MM.1S (cell line): Measurements from ENCODE around the gene SIX3.

Experiments used
- DNase-seq: peaks from one replicate; pipeline ENCODE4 v3.0.0-alpha.2; 2015
- H2AFZ ChIP-seq: fragments of 300-600 bp; sonication (generic); 2 replicates; pipeline ENCODE4 v1.6.0; 2016; ENCODE audit warnings: antibody characterized with exemption, low read length
- H3F3A ChIP-seq: fragments of 300-600 bp; sonication (generic); 2 replicates; pipeline ENCODE4 v1.6.1; 2016; ENCODE audit warnings: mild to moderate bottlenecking, antibody characterized with exemption, low read length, moderate library complexity, mixed read lengths; ENCODE audit not compliant: insufficient read depth
- H3K27ac ChIP-seq: fragments of 300-600 bp; sonication (generic); 2 replicates; pipeline ENCODE4 v1.5.1; 2016; ENCODE audit warnings: mild to moderate bottlenecking, low read length
- H3K27me3 ChIP-seq: fragments of 300-600 bp; sonication (generic); replicated peaks from 2 replicates; pipeline ENCODE4 v1.6.0; 2016; ENCODE audit warnings: low read length; ENCODE audit not compliant: insufficient read depth
- H3K36me3 ChIP-seq: fragments of 300-600 bp; sonication (generic); replicated peaks from 2 replicates; pipeline ENCODE4 v1.6.1; 2016; ENCODE audit warnings: mild to moderate bottlenecking, low read length, mixed read lengths; ENCODE audit not compliant: insufficient read depth
- H3K4me1 ChIP-seq: fragments of 300-600 bp; sonication (generic); 2 replicates; pipeline ENCODE4 v1.6.1; 2016; ENCODE audit warnings: low read length, mixed read lengths
- H3K4me2 ChIP-seq: fragments of 300-600 bp; sonication (generic); 2 replicates; pipeline ENCODE4 v1.6.0; 2016; ENCODE audit warnings: low read depth, low read length
- H3K4me3 ChIP-seq: fragments of 300-600 bp; sonication (generic); 2 replicates; pipeline ENCODE4 v1.5.1; 2016; ENCODE audit warnings: low read length, mixed read lengths
- H3K79me2 ChIP-seq: fragments of 300-600 bp; sonication (generic); 2 replicates; pipeline ENCODE4 v1.6.1; 2016; ENCODE audit warnings: mixed run types, low read length, mixed read lengths
- H3K9ac ChIP-seq: fragments of 300-600 bp; sonication (generic); 2 replicates; pipeline ENCODE4 v1.6.1; 2016; ENCODE audit warnings: low read length, mixed read lengths
- H3K9me2 ChIP-seq: fragments of 300-600 bp; sonication (generic); replicated peaks from 2 replicates; pipeline ENCODE4 v1.6.1; 2016; ENCODE audit warnings: mild to moderate bottlenecking, low read length, mixed read lengths; ENCODE audit not compliant: insufficient read depth
- H3K9me3 ChIP-seq: fragments of 300-600 bp; sonication (generic); replicated peaks from 2 replicates; pipeline ENCODE4 v1.6.1; 2016; ENCODE audit warnings: mild to moderate bottlenecking, low read length, mixed read lengths; ENCODE audit not compliant: insufficient read depth
- H4K20me1 ChIP-seq: fragments of 300-600 bp; sonication (generic); 2 replicates; pipeline ENCODE4 v1.6.1; 2016; ENCODE audit warnings: mild to moderate bottlenecking, low read length, moderate library complexity, mixed read lengths; ENCODE audit not compliant: insufficient read depth
- CTCF ChIP-seq: fragments of 300-600 bp; sonication (generic); IDR thresholded peaks from 2 replicates; pipeline ENCODE4 v1.5.1; 2016; ENCODE audit warnings: antibody characterized with exemption, low read length, mixed read lengths
- EZH2 ChIP-seq: fragments of 300-600 bp; sonication (generic); optimal IDR thresholded peaks from 2 replicates; pipeline ENCODE3; 2017; ENCODE audit warnings: low read depth, mild to moderate bottlenecking, antibody characterized with exemption, low read length, mixed read lengths
- EZH2phosphoT487 ChIP-seq: fragments of 300-600 bp; sonication (generic); IDR thresholded peaks from 2 replicates; pipeline ENCODE4 v1.6.1; 2018; ENCODE audit warnings: antibody characterized with exemption, low read length

SIX3 gene

GRCh38 chr2:44952806-44953498 lies 11.4 kb downstream of the SIX3 start:
- H2AFZ ChIP-seq = peak overlapping the region; percentile 76
- no peaks in the 10 kb centered on the region for H3K79me2 ChIP-seq
- H3K36me3 ChIP-seq = no peaks in the 10 kb centered on the region
- H3K27ac ChIP-seq = no peak overlapping the region
- H3F3A ChIP-seq = no peaks in the 10 kb centered on the region
- H3K9me3 ChIP-seq = no peaks in the 10 kb centered on the region
- peak overlapping the region; percentile 45; the same call in 1 of the 2 replicates for H3K9ac ChIP-seq
- H3K4me3 ChIP-seq = peak overlapping the region; percentile 62
- TF ChIP-seq EZH2phosphoT487 (no peak), CTCF (no peak), EZH2 (no peak)
- no peaks in the 10 kb centered on the region for H3K9me2 ChIP-seq
- no peak for DNase-seq
- H4K20me1 ChIP-seq = no peaks in the 10 kb centered on the region
- 0 out of 2 replicates have a peak, but pooled peaks cover 3% of the 10 kb centered on the region for H3K4me1 ChIP-seq
- peaks cover 31% of the 10 kb centered on the region for H3K27me3 ChIP-seq
- peak overlapping the region; percentile 99 for H3K4me2 ChIP-seq

GRCh38 chr2:44953499-44953883 lies 12.0 kb downstream of the SIX3 start:
- H3K4me2 ChIP-seq = no peak overlapping the region
- TF ChIP-seq CTCF (no peak), EZH2 (no peak), EZH2phosphoT487 (no peak)

GRCh38 chr2:44954447-44954888 lies 13.0 kb downstream of the SIX3 start:
- Histone ChIP-seq H3K27me3 (peaks cover 31% of the 10 kb centered on the region), H3K9me2 (no peaks in the 10 kb centered on the region), H3K27ac (no peak overlapping the region), H3F3A (no peaks in the 10 kb centered on the region), H3K4me1 (0 out of 2 replicates have a peak, but pooled peaks cover 3% of the 10 kb centered on the region), H2AFZ (no peak overlapping the region), H3K79me2 (no peaks in the 10 kb centered on the region), H4K20me1 (no peaks in the 10 kb centered on the region), H3K9ac (no peak overlapping the region), H3K4me2 (no peak overlapping the region), H3K36me3 (no peaks in the 10 kb centered on the region), H3K9me3 (no peaks in the 10 kb centered on the region), H3K4me3 (no peak overlapping the region)
- no peak for TF ChIP-seq EZH2
- no peak for TF ChIP-seq EZH2phosphoT487
- TF ChIP-seq CTCF = no peak
- DNase-seq = no peak

More at GRCh38 chr2:44953499-44953883, 12.0 kb downstream of the SIX3 start:
- Histone ChIP-seq H3K36me3 (no peaks in the 10 kb centered on the region), H3F3A (no peaks in the 10 kb centered on the region), H3K9me3 (no peaks in the 10 kb centered on the region), H3K4me1 (0 out of 2 replicates have a peak, but pooled peaks cover 3% of the 10 kb centered on the region), H3K27ac (no peak overlapping the region), H2AFZ (no peak overlapping the region), H3K27me3 (peaks cover 31% of the 10 kb centered on the region), H3K4me3 (no peak overlapping the region), H3K79me2 (no peaks in the 10 kb centered on the region), H3K9me2 (no peaks in the 10 kb centered on the region), H3K9ac (no peak overlapping the region), H4K20me1 (no peaks in the 10 kb centered on the region)
- no peak for DNase-seq
